Heart right ventricle (tissue), 16 donors: Measurements from ENCODE around the gene MROH2B. TPM values are rescaled to one million over a fixed set of nuclear protein-coding genes. Genes with fewer than 3 reads are reported as not detected.

Experiments
- ATAC-seq, 8 donors: fragments of 200-7000 bp; cut with Tn5 transposase; one replicate each; pipeline ENCODE4 v1.9.1; 2020; ENCODE audit warnings: mild to moderate bottlenecking in 8 of 8, moderate library complexity in 8 of 8, moderate number of reproducible peaks in 1 of 8
- DNase-seq, 2 donors: peaks; one replicate each; pipeline ENCODE4 v3.0.0-alpha.2; 2020
- H3K27ac ChIP-seq, 10 donors: fragments of 200-600 bp; sonication (generic) in 2 of 10; one replicate each; pipeline versions ENCODE4 v1.5.0 to v1.8.0; 2020 to 2022; ENCODE audit warnings: mild to moderate bottlenecking in 3 of 10
- H3K27me3 ChIP-seq, 7 donors: fragments of 200-600 bp; one replicate each; pipeline ENCODE4 v1.8.0; 2021 to 2022; ENCODE audit warnings: mild to moderate bottlenecking in 2 of 7
- H3K36me3 ChIP-seq, 9 donors: fragments of 200-600 bp; sonication (generic) in 1 of 9; one replicate each; pipeline versions ENCODE4 v1.5.0 to v1.8.0; 2020 to 2022; ENCODE audit warnings: mild to moderate bottlenecking in 2 of 9
- H3K4me1 ChIP-seq, 9 donors: fragments of 200-600 bp; sonication (generic) in 1 of 9; one replicate each; pipeline versions ENCODE4 v1.5.0 to v1.8.0; 2020 to 2022; ENCODE audit warnings: mild to moderate bottlenecking in 4 of 9
- H3K4me3 ChIP-seq, 10 donors: fragments of 200-600 bp; sonication (generic) in 2 of 10; one replicate each; pipeline versions ENCODE4 v1.5.0 to v1.8.0; 2020 to 2022; ENCODE audit warnings: mild to moderate bottlenecking in 7 of 10, moderate library complexity in 2 of 10
- H3K9me3 ChIP-seq, 11 donors: fragments of 200-600 bp in 10 of 11; sonication (generic) in 2 of 11; one replicate each; pipeline versions ENCODE4 v1.5.0 to v1.8.0; 2013 to 2022; ENCODE audit warnings: mild to moderate bottlenecking in 2 of 11, control low read depth in 1 of 11, moderate library complexity in 1 of 11
- CTCF ChIP-seq, 9 donors: fragments of 200-600 bp; sonication (generic) in 2 of 9; IDR thresholded peaks; one replicate each; pipeline versions ENCODE4 v1.5.0 to v1.8.0; 2021 to 2022; ENCODE audit warnings: antibody characterized with exemption in 9 of 9, mild to moderate bottlenecking in 5 of 9, moderate library complexity in 1 of 9
- WGBS, 2 donors: extraction: QIAGEN DNeasy Blood & Tissue Kit; methylation state at CpG; one replicate each; pipeline ENCODE4 v1.1.7; 2013; ENCODE audit warnings: inconsistent platforms in 1 of 2; 5-methylcytosine and 5-hydroxymethylcytosine counted together
- intact Hi-C, 10 donors: fragments of 100-400 bp; cut with DNase I; formaldehyde crosslinking; loops; one replicate each; pipeline versions ENCODE4 v1.11.1 to v1.14.2; 2022
- polyA plus RNA-seq, 2 donors: library from polyadenylated mRNA; stranded (reverse); fragments of 200-250 nt; gene quantifications; one replicate each; pipeline ENCODE4 v1.2.3, GENCODE V29; 2013
- total RNA-seq, 10 donors: library from RNA; stranded (reverse); fragmentation: NEBNext Ultra II Directional in 3 of 10; extraction: Animal tissue kit (Norgen Biotek cat#: 25700) in 3 of 10; gene quantifications; one replicate each; pipeline versions ENCODE4 v1.2.1 to v1.2.4, GENCODE V29; 2021 to 2023
- donor health status: Arrhythmogenic right ventricular cardiomyopathy.
- donor health status: ischemic (EF 13 %, LVEDD 7.1; RV severe dilation, severe dysfunction).
- donor health status: healthy with polysubstance abuse.
- donor health status: DM: no; HTN: yes; CAD: no.
- donor health status: DM: no; HTN: no; CAD: no.
- donor health status: ischemic (EF 25% LVEDD 6.9; RV normal size, moderate dysfunction).
- donor health status: ischemic (EF 25% LVEDD 5.7; RV mildly dilated, moderate dysfunction).
- donor health status: healthy.
- donor health status: DM: yes; HTN: yes; CAD: no.
- donor health status: Ischemic cardiomyopathy.
- donor health status: ischemic (EF 35%, LVEDD 5.7; RV mildly dilated, moderate dysfunction).
- donor health status: nonischemic (EF 11% LVEDD 7.7; RV severe dilation, severe dysfunction).
- donor health status: DM: yes; HTN: yes; CAD: no.
- donor health status: PGD.
- donor health status: ischemic (EF 29% LVEDD 5.4; RV normal size, mild dysfunction).
- donor health status: nonischemic (EF 23%, LVEDD 6.1; RV moderate dilation, normal function).

The MROH2B gene
- total and polyA plus RNA-seq, 12 donors, result under 0.01 TPM; not detected in 11

GRCh38 chr5:41057940-41058339 lies 13.2 kb downstream of the MROH2B start:
- 96% methylated on average over 9 of the region's 9 CpGs for WGBS, 2 donors
- DNase-seq (no peak), ATAC-seq (no peak)
- Histone ChIP-seq H3K4me3 (no peak overlapping the region), H3K9me3 (no peaks in the 10 kb centered on the region), H3K36me3 (no peaks in the 10 kb centered on the region), H3K27ac (no peak overlapping the region), H3K4me1 (peaks cover 0 to 8% (median 0%) of the 10 kb centered on the region in 9 donors), H3K27me3 (no peaks in the 10 kb centered on the region)
- no peak for TF ChIP-seq CTCF (IDR thresholded peaks at IDR 0.05)
- intact Hi-C loops, result no loop called here

GRCh38 chr5:41057231-41057630 lies 13.9 kb downstream of the MROH2B start:
- 76 to 79% methylated on average over 4 of the region's 5 CpGs for WGBS, 2 donors
- H3K36me3 ChIP-seq, result no peaks in the 10 kb centered on the region
- intact Hi-C loops, result no loop called here
- peak overlapping the region in 1 of 10 donors; percentile 47 for H3K27ac ChIP-seq
- no peak overlapping the region for H3K4me3 ChIP-seq
- no peak for TF ChIP-seq CTCF (IDR thresholded peaks at IDR 0.05)
- ATAC-seq (peak in 6 of 8 donors; percentile 51 to 69 (median 58)), DNase-seq (no peak)
- no peaks in the 10 kb centered on the region for H3K27me3 ChIP-seq
- no peaks in the 10 kb centered on the region for H3K9me3 ChIP-seq
- H3K4me1 ChIP-seq, result peaks cover 0 to 8% (median 0%) of the 10 kb centered on the region in 9 donors

- peak overlapping the region in 1 of 10 donors; percentile 14 for H3K27ac ChIP-seq
These were observed 22.2 kb downstream of the MROH2B start for GRCh38 chr5:41048986-41049385.

GRCh38 chr5:41043109-41043747 lies 27.9 kb downstream of the MROH2B start:
- Histone ChIP-seq H3K4me1 (no peaks in the 10 kb centered on the region), H3K9me3 (no peaks in the 10 kb centered on the region), H3K36me3 (no peaks in the 10 kb centered on the region), H3K4me3 (no peak overlapping the region), H3K27ac (no peak overlapping the region), H3K27me3 (no peaks in the 10 kb centered on the region)
- DNase-seq (no peak), ATAC-seq (no peak)
- whole genome bisulfite sequencing, 2 donors, result 87 to 88% methylated on average over 1 of the region's 1 CpG
- intact Hi-C loops, result no loop called here
- TF ChIP-seq CTCF (IDR thresholded peaks at IDR 0.05), result no peak

More at GRCh38 chr5:41048986-41049385, 22.2 kb downstream of the MROH2B start:
- Histone ChIP-seq H3K36me3 (no peaks in the 10 kb centered on the region), H3K4me3 (no peak overlapping the region), H3K27me3 (no peaks in the 10 kb centered on the region), H3K9me3 (no peaks in the 10 kb centered on the region), H3K4me1 (peaks cover 0 to 13% (median 0%) of the 10 kb centered on the region in 9 donors)
- no peak for TF ChIP-seq CTCF (IDR thresholded peaks at IDR 0.05)
- intact Hi-C loops, result no loop called here
- no peak for DNase-seq
- WGBS, 2 donors, result 7 to 14% methylated on average over 2 of the region's 2 CpGs
- peak in 5 of 8 donors; percentile 16 to 67 (median 35) for ATAC-seq
